Measurements from ENCODE around the gene CACNA1B.

Gene CACNA1B

DNA sequence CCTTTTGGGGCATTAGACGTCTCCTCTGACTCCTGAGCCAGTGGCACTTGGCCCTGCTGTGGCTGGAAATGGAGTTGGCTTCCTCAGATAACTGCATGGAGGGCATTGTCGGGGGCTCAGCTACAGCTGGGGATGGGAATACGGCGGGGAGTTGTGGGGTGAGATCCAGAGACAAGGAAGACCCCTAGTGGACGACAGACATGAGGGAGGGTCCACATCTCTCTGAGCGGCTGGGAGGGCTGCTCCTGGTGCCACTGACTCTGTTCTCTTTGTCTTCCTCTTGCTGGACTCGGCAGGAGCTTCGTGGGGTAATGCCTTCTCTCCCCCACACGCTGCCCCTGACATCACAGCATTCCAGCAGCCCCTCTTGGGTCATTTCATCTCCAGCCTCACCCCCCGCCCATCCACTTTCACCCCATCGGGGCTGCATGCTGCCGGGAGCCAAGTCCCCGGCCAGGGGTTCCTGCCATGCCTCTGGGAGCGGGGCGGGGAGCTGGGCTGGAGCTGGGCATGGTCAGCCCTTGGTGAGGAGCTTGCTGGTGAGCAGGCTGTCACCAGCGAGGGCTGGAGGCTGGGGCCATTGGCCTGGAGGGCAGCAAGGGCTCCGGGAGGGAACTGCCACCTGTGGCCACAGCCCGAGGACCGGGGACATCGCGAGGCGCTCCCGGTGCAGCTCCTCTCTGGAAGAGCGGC lies 172.3 kb downstream of the CACNA1B start:
- TF ChIP-seq, protein P1, sequence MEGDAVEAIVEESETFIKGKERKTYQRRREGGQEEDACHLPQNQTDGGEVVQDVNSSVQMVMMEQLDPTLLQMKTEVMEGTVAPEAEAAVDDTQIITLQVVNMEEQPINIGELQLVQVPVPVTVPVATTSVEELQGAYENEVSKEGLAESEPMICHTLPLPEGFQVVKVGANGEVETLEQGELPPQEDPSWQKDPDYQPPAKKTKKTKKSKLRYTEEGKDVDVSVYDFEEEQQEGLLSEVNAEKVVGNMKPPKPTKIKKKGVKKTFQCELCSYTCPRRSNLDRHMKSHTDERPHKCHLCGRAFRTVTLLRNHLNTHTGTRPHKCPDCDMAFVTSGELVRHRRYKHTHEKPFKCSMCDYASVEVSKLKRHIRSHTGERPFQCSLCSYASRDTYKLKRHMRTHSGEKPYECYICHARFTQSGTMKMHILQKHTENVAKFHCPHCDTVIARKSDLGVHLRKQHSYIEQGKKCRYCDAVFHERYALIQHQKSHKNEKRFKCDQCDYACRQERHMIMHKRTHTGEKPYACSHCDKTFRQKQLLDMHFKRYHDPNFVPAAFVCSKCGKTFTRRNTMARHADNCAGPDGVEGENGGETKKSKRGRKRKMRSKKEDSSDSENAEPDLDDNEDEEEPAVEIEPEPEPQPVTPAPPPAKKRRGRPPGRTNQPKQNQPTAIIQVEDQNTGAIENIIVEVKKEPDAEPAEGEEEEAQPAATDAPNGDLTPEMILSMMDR (IDR thresholded peaks at IDR 0.05; ENCODE audit: low read depth, low read length, missing control alignments) = no peak

DNA sequence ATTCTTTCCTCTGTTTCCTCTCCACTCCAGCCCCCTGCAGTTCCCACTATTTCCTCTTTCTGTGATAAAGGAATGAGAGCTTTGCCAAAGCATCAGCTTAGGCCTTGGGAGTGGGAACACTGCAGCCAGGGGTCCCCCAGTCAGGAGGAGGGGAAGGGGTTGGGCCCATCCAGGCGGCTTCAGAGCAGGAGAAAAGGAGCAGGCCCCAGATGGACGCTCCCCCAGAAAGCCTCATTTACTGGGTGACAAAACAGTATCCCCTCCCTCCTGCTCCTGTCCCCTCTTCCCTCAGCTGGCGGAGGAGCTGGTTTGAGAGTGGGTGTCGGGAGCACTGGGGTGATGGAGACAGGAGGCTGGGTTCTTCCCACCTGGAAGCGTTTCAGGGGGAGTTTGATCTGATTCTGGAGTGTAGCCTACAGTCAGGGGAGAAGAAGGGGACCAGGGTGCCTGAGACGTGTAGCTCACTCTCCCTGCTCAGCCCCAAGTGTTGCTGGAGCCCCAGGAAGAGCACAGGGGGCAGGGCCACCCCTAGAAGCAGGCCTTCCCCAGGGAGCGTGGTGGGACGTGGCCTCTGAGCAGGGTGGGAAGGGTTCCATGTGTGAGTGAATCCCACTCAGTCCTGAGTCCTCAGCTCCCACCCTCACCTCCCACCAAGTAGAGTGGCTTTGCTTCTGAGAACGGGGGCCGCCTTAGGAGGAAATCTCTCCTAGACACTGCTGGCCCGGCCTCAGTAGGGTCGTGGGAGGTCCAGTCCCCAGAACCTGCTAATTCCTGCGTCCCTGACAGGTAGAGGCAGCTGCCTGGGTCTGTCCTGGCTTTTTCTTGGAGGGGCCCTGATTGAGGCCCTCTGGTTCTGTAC lies 173.1 kb downstream of the CACNA1B start:
- H3K4me3 ChIP-seq (ENCODE audit: low read depth, low read length) = no peak overlapping the region
- TF ChIP-seq, protein P1 (IDR thresholded peaks at IDR 0.05; ENCODE audit: low read depth, low read length, missing control alignments) = no peak
- no peak for DNase-seq (ENCODE audit: low read depth)

More for the DNA sequence above, 172.3 kb downstream of the CACNA1B start:
- DNase-seq (ENCODE audit: low read depth) = no peak
- no peak overlapping the region for H3K4me3 ChIP-seq (ENCODE audit: low read depth, low read length)

- H3K4me3 ChIP-seq (ENCODE audit: low read depth, low read length) = no peak overlapping the region
- DNase-seq (ENCODE audit: low read depth) = no peak
- TF ChIP-seq, protein P1 (IDR thresholded peaks at IDR 0.05; ENCODE audit: low read depth, low read length, missing control alignments) = no peak
These were observed 174.2 kb downstream of the CACNA1B start for GRCh38 chr9:138051586-138052321.

DNA sequence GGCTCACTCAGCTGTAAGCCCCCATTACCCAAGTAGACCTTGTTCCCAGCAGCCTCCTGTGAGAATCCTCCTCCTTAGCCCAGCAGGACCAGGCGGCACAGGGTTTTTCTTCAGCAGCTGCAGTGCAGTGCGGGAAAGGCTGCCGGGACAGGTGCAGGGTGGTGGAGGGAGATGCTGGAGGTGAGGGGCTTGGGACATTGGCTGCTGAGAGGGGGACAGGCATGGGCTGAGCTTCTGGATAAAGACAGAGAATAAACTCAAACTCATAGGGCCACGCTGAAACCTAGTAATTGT lies 174.7 kb downstream of the CACNA1B start:
- H3K4me3 ChIP-seq (ENCODE audit: low read depth, low read length) = no peak overlapping the region
- TF ChIP-seq, protein P1 (IDR thresholded peaks at IDR 0.05; ENCODE audit: low read depth, low read length, missing control alignments) = no peak
- DNase-seq (ENCODE audit: low read depth) = no peak

- H3K4me3 ChIP-seq (ENCODE audit: low read depth, low read length) = no peak overlapping the region
- no peak for DNase-seq (ENCODE audit: low read depth)
- TF ChIP-seq, protein P1 (IDR thresholded peaks at IDR 0.05; ENCODE audit: low read depth, low read length, missing control alignments) = no peak
These were observed 175.2 kb downstream of the CACNA1B start for GRCh38 chr9:138052635-138053320.

DNA sequence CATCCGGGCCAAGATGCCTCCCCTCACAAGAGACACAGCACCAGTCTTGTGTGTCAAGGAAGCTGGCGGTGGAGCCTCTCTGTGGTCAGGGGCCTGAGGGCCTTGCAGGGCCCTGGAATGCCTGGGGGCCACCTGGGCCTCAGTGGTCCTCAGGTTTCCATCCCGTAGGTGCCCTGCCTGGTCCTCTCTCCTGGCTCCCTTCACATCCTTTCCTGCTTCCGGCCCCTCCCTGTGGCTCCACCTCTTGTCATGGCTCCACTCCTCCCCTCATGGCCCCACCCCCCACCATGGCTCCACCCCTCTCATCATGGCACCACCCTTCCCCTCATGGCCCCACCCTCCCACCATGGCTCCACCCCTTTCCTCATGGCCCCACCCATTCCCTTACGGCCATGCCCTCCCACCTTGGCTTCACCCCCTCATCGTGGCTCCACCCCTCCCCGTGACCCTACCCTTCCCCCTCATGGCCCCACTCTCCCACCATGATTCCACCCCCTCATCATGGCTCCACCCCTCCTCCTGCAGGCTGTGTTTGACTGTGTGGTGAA lies 175.8 kb downstream of the CACNA1B start:
- TF ChIP-seq, protein P1 (IDR thresholded peaks at IDR 0.05; ENCODE audit: low read depth, low read length, missing control alignments) = no peak
- H3K4me3 ChIP-seq (ENCODE audit: low read depth, low read length) = no peak overlapping the region
- DNase-seq (ENCODE audit: low read depth) = no peak

Measured in GM12864 (cell line).